NCI-H345 treated with DMSO at 0.1 percent for 48 hours (cell line): ENCODE measurements around the gene BMERB1.
"Not testable (repeated sequence)": the region's sequence is repeated elsewhere in the genome, so short reads cannot be mapped to it uniquely, and the experiment has no call there.

Experiments
- DNase-seq: peaks from one replicate; lab custom pipeline; 2025; ENCODE audit not compliant: unreplicated experiment; lab: John Stamatoyannopoulos, UW

Gene BMERB1

DNA sequence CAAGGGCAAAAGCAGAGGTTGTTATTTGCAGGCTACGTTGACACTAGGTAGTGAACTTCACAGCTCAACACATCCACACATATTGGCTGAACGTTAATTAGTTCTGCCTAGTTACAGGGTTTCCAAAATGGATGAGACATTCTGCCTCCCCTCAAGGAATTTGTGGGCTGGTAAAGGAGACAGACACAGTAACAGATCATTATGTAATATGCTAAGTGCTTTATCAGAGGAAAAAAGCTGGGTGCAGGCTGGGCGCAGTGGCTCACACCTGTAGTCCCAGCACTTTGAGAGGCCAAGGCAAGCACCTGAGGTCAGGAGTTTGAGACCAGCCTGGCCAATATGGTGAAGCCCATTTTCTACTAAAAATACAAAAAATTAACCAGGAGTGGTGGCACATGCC is 26.2 kb downstream of the BMERB1 start:
- DNase-seq: no peak

DNA sequence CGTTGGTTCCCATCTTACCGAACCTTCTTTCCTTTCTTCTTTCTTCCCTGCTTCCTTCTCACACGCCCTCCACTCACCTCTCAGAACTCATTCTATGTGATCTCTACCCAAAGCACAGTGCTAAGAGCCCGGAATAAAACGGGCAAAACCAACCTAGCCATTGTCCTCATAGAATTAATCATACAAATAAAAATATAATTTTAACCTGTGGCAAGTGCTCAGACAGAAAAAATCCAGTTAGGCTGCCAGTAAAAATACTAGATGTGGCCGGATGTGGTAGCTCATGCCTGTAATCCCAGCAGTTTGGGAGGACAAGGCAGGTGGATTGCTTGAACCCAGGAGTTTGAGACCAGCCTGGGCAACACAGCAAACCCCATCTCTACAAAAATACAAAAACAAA is 27.0 kb downstream of the BMERB1 start:
- no peak for DNase-seq

DNA sequence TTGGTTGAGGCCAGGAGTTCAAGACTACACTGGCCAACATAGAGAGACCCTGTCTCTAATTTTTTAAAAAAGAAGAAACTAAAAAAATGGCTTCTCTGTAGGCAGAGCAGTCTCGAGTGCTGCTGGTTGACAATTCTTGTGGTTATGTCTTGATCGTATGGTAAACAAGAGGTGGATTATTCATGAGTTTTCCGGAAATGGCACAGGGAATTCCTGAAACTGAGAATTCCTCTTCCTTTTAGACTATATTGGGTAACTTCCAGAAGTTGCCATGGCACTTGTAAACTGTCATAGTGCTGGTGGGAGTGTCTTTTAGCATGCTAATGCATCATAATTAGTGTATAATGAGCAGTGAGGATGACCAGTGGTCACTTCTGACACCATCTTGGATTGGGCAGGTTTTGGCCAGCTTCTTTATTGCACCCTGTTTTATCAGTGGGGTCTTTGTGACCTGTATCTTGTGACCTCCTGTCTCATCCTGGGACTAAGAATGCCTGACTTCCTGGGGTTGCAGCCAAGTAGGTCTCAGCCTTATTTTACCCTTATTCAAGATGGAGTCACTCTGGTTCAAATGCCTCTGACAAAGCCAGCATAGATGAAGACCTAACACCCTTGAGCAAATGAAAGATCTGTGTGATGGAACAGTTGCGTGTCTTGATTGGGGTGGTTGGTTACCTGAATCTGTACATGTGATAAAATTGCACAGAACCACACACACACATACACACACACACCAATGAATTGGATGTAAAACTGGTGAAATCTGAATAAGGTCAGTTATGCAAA is 30.2 kb downstream of the BMERB1 start:
- DNase-seq: no peak

DNA sequence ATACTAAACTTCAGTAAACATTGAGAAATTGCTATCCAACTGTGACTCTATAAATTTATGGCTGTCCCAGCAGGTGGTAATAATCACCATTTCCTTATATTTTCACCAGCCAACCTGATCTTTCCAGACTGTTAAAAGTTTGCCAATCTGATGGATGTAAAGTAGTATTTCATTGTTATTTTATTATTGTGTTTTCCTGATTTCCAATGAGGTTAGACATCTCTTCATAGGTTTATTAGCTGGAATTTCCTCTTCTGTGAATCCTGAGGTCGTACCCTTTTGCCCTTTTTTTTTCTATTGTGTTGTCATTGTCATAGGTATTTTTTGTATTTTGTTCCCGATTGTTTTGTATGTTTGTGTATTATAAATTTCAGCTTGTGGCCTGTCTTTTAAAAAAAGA is 31.7 kb downstream of the BMERB1 start:
- no peak for DNase-seq

DNA sequence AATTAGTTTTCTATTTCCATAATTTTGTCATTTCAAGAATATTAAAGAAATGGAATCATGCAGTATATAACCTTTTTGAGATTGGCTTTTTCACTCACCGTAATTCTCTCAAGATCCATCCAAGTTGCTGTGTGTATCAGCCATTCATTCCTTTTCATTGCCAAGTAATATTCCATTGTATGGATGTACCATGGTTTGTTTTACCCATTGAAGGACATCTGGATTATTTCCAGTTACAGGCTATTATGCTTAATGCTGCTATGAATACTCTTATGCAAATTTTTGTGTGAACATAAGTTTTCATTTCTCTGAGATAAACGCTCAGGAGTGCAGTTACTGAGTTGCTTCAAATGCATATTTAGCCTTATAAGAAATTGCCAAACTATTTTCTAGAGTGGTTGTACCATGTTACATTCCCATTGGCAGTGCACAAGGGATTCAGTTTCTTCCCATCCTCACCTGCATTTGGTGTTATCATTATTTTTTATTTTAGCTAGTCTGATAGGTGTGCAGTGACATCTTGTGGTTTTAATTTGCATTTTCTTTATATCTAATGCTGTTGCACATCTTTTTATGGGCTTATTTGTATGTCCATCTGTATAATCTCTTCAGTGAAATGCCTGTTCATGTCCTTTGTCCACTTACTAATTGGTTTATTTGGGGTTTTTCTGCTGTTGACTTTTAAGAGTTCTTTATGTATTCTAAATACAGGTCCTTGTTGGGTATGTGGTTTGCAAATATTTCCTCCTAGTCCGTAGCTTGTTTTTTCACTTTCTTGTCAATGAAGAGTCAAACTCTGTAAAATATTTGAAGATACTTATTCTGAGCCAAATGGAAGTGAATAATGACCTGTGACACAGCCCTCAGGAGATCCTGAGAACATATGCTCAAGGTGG is 32.7 kb downstream of the BMERB1 start:
- DNase-seq: no peak

DNA sequence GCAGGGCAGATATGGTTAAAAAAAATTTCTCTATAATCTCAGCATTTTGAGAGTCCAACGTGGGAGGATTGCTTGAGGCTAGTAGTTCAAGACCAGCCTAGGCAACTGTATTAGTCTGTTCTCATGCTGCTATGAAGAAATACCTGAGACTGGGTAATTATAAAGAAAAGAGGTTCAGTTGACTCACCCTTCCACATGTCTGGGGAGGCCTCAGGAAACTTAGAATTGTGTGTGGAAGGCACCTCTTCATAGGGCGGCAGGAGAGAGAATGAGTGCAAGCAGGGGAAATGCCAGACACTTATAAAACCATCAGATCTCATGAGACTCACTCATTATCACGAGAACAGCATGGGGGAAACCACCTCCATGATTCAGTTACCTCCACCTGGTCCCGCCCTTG is 42.6 kb downstream of the BMERB1 start:
- DNase-seq: not testable (repeated sequence)

DNA sequence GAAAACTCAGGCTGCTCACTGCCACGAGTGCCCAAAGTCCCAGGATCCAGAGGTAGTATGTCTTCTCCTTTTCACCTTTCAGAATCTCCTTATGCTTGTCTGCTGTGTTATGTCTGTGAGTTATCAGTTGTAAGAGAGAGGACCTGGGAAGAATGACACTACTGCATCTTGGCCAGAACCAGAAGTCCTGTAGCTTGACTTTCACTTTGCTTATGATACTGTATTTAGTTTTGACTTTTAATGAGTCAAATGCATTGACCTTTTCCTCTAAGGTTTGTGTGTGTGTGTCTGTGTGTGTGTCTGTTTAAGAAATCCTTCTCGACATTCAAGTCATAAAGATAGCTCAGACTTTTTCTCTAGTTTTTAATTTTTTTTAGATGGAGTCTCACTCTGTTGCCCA is 43.4 kb downstream of the BMERB1 start:
- DNase-seq: no peak

DNA sequence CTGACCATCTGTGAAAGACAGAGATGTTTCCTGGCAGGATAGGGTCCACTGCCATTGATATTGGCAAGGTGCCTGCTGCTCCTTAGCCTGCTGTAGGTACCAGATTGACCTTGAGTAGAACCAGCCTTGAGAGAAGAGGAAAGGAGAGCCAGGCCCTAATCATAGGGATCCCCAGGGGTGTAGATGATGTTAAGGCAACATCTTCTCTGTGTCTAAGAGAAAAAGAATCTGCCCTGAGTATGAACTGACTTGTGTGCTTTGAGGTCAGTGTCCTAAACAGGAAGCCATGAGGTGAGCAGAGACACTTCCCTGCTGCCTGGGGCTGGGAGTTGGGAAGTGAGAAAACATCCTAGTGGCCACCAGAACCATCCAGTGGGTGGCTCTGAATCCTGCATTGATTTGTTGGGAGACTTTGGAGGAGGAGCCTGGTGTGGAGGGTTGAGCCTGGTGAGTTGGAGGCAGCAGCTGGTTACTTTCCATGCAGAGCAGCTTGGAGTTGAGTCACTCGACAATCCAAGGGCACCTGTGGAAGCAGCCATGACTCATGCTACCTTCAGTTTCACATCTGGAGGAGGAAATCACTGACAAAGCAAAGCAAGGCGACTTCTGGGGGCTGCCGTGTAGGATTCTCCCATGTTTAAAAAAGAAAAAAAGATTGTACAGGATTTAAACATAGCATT is 47.8 kb downstream of the BMERB1 start:
- no peak for DNase-seq

DNA sequence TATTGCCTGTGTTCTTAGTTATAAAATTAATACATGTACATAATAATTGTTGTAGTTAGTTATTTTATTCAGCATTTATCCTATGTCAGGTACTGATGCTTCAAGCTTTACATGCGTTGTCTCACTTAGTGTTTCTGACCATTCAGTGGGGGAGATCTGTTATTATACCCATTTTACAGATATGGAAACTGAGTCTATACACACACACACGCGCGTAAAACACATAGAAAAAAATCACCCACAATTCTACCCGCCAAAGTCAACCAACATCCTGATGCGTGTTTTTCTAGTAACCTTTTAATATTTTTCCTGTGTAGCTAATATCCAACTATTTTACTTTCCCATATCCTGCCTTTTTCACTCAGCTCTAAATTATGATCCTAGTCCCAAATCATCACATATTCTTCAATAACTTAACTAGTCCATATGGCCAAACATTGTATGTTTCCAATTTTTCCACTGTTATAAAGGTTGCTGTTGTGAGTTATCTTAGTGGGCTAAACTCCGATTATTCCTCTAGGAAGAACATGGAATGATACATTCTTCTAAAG is 48.4 kb downstream of the BMERB1 start:
- no peak for DNase-seq

DNA sequence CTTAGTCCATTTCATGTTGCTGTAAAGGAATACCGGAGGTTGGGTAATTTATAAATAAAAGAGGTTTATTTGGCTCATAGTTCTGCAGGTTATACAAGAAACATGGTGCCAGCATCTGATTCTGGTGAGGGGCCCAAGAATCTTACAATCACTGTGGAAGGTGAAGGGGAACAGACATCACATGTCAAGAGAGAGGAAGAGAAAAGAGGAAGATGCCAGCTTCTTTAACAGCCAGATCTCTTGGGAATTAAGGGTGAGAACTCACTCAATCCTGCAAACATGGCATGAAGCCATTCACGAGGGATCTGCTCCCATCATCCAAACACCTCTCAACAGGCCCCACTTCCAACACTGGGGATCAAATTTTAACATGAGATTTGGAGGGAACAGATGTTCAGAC is 49.5 kb downstream of the BMERB1 start:
- no peak for DNase-seq

DNA sequence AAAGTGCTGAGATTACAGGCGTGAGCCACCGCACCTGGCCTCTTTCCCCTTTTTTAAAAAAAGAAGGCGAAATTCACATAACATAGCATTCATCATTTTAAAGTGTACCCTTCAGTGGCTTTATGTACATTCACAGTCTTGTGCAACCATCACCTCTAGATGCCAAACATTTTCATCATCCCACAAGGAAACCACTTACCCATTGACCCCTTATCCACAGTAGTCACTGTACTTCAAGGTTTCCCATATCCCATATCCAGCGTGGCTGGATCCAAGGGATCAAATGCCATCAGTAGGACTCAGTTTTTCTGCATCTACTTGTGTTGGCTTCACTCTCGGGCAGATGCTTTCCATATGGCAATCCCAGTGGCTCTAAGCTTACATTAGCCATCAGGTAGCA is 50.3 kb downstream of the BMERB1 start:
- no peak for DNase-seq

DNA sequence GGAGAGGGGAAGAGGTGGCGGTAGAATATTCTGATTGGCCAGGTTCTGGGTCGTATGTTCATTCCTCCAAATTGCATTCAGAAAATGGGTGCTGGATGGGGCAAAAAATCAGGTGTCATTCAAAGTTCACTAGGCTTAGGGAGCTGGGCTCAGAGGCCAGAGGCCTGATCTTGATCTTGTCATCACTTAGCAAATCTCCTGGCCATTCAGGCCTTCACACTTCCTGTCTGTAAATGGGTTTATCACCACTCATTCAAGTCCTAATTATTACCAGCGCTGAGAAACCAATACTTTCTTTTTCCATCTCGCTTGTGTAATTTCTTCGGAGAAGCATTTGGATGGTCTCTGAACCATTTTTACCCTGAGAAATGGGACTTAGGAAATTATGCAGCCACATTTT is 50.8 kb downstream of the BMERB1 start:
- DNase-seq: no peak

DNA sequence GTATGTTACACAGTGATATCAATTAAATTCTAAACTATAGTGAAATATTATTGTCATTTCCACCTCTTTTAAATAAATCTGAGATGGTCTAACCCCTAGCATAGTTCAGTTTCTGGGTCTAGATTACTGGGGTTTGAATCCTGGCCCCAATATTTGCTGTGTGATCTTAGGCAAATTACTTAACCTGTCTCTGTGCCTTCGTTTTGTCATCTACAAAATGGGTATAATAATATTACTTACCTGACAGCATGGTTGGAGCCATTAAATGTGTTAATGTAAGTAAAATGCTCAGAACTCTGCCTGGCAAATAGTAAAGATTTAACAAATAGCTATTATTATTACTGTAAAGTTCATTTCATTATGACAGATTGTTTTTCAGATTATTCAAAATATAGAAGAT is 52.3 kb downstream of the BMERB1 start:
- no peak for DNase-seq

DNA sequence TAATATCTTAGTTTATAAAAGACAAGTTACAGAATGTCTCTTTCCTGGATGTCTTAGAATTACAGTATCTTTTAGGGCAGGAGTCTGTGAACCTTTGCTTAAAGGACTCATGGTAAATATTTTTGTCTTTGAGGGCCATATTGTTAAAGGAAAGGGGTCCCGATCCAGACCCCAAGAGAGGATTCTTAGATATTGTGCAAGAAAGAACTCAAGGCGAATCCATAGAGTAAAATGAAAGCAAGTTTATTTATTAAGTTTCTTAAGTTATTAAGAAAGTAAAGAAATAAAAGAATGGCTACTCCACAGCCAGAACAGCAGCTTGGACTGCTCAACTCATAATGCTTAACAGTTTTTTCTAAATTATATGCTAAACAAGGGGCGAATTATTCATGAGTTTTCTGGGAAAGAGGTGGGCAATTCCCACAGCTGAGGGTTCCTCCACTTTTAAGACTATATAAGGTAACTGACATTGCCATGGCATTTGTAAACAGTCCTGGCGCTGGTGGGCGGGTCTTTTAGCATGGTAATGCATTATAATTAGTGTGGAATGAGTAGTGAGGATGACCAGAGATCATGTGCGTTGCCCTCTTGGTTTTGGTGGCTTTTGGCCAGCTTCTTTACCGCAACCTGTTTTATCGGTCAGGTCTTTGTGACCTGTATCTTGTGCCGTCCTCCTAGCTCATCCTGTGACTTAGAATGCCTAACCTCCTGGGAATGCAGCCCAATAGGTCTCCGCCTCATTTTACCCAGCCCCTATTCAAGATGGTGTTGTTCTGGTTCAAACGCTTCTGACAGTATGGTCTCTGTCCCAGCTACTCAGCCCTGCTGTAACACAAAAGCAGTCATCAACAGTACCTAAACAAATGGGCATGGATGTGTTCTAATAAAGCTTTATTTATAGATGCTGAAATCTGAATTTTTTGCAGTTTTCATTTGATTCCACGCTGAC is 53.2 kb downstream of the BMERB1 start:
- no peak for DNase-seq

DNA sequence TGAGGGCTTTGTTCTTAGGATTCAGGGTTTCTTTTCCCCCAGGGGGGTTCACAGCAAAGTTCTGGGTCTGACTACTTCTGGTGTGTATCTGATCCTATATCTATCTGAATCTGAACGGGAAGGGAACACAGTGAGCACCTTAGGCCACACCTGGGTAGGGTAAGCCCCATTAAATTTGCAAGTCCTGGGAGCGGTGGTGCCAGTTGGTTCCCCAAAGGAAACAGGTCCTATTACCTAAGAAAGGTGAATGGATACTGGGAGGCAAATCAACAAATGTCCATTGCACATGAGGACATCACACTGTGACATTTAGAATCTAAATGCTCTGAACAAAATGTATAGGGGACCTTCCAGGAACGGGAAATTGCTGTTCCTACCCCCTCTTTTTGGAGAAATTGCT is 54.6 kb downstream of the BMERB1 start:
- no peak for DNase-seq

DNA sequence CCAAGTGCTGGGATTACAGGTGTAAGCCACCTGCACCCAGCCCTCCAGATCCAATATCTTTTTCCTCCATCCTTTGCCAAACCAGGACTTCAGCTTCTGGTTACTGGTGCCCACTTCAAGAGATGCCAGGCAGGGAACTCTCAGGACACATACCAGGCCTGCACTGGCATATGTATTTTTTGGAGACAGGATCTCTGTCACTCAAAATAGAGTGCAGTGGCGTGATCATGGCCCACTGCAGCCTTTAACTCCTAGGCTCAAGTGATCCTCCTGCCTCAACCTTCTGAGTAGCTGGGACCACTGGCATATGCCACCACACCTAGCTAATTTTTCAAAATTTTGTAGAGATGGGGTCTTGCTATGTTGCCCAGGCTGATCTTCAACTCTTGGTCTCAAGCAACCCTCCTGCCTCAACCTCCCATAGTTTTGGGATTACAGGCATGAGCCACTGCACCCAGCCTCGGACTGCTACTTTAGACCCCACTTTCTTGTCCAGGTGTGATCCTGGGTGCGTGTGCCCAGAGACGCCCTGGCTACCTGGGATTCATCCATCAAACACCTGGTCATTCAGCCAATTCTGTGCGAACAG is 55.8 kb downstream of the BMERB1 start:
- DNase-seq: no peak

DNA sequence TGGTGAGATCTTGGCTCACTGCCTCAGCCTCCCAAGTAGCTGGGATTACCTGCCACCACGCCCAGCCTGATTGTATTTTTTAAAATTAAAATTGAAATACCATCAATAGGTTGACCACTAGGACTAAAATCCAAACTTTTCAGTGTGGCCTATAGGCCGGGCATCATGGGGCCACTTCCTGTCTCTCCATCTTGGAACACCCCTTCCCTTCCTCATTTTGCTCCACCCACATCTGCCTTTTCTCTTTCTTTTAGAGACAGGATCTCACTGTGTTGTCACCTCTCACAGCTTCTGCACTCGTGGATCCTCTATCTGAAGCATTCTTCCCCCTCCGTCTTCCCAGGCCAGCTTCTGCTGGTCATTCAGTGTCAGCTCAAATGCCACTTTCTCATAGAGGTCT is 57.0 kb downstream of the BMERB1 start:
- no peak for DNase-seq

DNA sequence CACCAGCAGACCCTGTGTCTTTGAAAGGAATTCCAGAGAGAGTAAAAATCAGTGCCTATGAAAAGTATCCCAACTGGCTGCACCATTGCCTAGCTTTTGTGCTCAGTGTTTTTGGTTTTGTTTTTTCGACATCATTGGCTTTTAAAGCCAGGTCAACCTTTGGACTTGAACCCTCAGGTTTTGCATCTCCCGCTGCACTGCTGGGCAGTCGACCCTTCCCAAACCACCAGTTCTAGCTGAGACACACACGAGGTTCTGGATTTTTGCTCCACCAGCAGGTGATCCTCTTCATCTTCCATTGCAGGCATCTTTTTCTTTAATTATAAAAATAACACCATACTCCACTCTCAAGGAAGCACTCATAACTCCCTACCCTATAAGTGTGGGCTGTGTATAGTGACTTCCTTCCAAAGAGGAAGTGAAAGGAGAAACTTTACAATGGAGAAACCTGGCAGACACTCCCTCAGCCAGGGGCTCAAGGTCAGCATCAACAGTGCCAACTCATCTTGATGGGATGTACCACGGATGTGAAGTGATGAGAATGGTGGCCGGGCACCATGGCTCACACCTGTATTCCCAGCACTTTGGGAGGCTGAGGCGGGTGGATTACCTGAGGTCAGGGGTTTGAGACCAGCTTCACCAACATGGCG is 57.8 kb downstream of the BMERB1 start:
- DNase-seq: no peak

DNA sequence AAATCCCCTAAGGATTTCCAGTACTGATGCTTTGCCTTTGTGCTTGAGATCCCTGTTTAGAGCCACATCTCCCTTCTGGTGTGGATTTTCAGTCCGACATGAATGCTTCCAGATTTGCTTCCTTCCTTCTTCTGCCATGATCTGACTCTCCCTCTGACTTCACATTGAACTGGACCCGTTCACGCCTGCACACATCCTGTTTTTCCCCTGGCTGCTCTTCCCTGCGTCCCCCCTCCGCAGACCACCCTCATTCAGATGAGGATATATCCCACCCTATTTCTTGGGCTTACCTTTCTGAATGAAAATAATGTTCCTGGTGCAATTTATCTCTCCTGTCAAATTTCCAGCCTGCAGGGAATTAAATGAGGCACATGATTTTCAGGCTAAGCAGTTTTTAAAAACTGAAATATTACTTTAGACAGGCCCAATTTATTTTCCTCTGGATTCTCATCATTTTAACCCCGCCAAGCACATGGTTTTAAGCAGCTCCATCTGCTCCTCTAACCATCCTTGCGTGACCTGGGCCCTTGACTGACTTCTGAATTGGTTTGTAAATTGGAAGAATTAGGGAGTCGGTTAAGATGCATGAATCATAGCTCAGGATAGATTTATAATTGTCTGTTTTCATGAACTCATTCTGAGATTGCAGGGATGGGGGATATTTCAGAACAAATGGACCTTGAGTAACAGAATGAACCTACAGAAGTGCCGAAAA is 59.2 kb downstream of the BMERB1 start:
- no peak for DNase-seq
